Parathyroid adenoma (tissue), 2 donors: ENCODE data around the gene KLHDC7B.

Source experiments
- H2AFZ ChIP-seq: fragments of 300-600 bp; sonication (generic); one replicate; pipeline ENCODE4 v1.7.0; 2017; ENCODE audit warnings: antibody characterized with exemption, mild to moderate bottlenecking
- H3K27ac ChIP-seq: fragments of 300-600 bp; sonication (generic); one replicate; pipeline ENCODE4 v1.7.0; 2017
- H3K27me3 ChIP-seq: fragments of 300-600 bp; sonication (generic); one replicate; pipeline ENCODE4 v1.7.0; 2017; ENCODE audit warnings: low read length; ENCODE audit not compliant: control insufficient read depth, insufficient read depth
- H3K36me3 ChIP-seq: fragments of 300-600 bp; sonication (generic); one replicate; pipeline ENCODE4 v1.7.0; 2017; ENCODE audit warnings: low read length; ENCODE audit not compliant: control insufficient read depth, insufficient read depth
- H3K4me1 ChIP-seq: fragments of 300-600 bp; sonication (generic); one replicate; pipeline ENCODE4 v1.7.0; 2017; ENCODE audit warnings: control low read depth
- H3K4me2 ChIP-seq: fragments of 300-600 bp; sonication (generic); one replicate; pipeline ENCODE4 v1.7.0; 2017; ENCODE audit warnings: low read length
- H3K4me3 ChIP-seq: fragments of 300-600 bp; sonication (generic); one replicate; pipeline ENCODE4 v1.7.0; 2017; ENCODE audit warnings: low read depth, low read length
- H3K79me2 ChIP-seq: fragments of 300-600 bp; sonication (generic); one replicate; pipeline ENCODE4 v1.7.0; 2017; ENCODE audit warnings: control low read depth
- H3K9ac ChIP-seq: fragments of 300-600 bp; sonication (generic); one replicate; pipeline ENCODE4 v1.7.0; 2017; ENCODE audit warnings: mild to moderate bottlenecking
- H3K9me3 ChIP-seq: fragments of 300-600 bp; sonication (generic); one replicate; pipeline ENCODE4 v1.7.0; 2017; ENCODE audit warnings: low read length; ENCODE audit not compliant: control insufficient read depth
- CTCF ChIP-seq: fragments of 300-600 bp; sonication (generic); IDR thresholded peaks from one replicate; pipeline ENCODE4 v1.7.0; 2017; ENCODE audit warnings: antibody characterized with exemption, mild to moderate bottlenecking
- donor health status: primary hyperparathyroidism.

Gene KLHDC7B

GRCh38 chr22:50551160-50551752 is 5.6 kb downstream of the KLHDC7B start:
- TF ChIP-seq CTCF = no peak
- H3K4me3 ChIP-seq = no peak overlapping the region

GRCh38 chr22:50553310-50553709 is 7.6 kb downstream of the KLHDC7B start:
- H3K4me2 ChIP-seq = no peak overlapping the region
- no peaks in the 10 kb centered on the region for H3K27me3 ChIP-seq
- no peaks in the 10 kb centered on the region for H3K4me1 ChIP-seq
- H3K79me2 ChIP-seq = no peaks in the 10 kb centered on the region
- no peak overlapping the region for H3K9ac ChIP-seq
- H3K4me3 ChIP-seq = no peak overlapping the region
- H2AFZ ChIP-seq = no peak overlapping the region
- H3K27ac ChIP-seq = no peak overlapping the region
- no peaks in the 10 kb centered on the region for H3K9me3 ChIP-seq
- no peak for TF ChIP-seq CTCF
- H3K36me3 ChIP-seq = no peaks in the 10 kb centered on the region

More at GRCh38 chr22:50551160-50551752, 5.6 kb downstream of the KLHDC7B start:
- Histone ChIP-seq H3K27ac (no peak overlapping the region), H3K9ac (no peak overlapping the region), H3K4me2 (no peak overlapping the region), H3K9me3 (no peaks in the 10 kb centered on the region), H3K36me3 (no peaks in the 10 kb centered on the region), H3K27me3 (no peaks in the 10 kb centered on the region), H3K79me2 (no peaks in the 10 kb centered on the region), H3K4me1 (no peaks in the 10 kb centered on the region), H2AFZ (no peak overlapping the region)

GRCh38 chr22:50556703-50557102 is 11.0 kb downstream of the KLHDC7B start:
- no peak for TF ChIP-seq CTCF
- Histone ChIP-seq H3K27me3 (no peaks in the 10 kb centered on the region), H2AFZ (no peak overlapping the region), H3K9ac (no peak overlapping the region), H3K4me2 (no peak overlapping the region), H3K36me3 (no peaks in the 10 kb centered on the region), H3K9me3 (no peaks in the 10 kb centered on the region), H3K4me1 (no peaks in the 10 kb centered on the region), H3K4me3 (no peak overlapping the region), H3K79me2 (no peaks in the 10 kb centered on the region), H3K27ac (no peak overlapping the region)

- Histone ChIP-seq H3K4me2 (no peak overlapping the region), H3K36me3 (no peaks in the 10 kb centered on the region)
These were observed 14.3 kb downstream of the KLHDC7B start for GRCh38 chr22:50560034-50560433.

More at GRCh38 chr22:50560034-50560433, 14.3 kb downstream of the KLHDC7B start:
- H3K27ac ChIP-seq = no peak overlapping the region
- no peaks in the 10 kb centered on the region for H3K27me3 ChIP-seq
- H3K4me1 ChIP-seq = no peaks in the 10 kb centered on the region
- no peak overlapping the region for H2AFZ ChIP-seq
- TF ChIP-seq CTCF = no peak
- H3K79me2 ChIP-seq = no peaks in the 10 kb centered on the region
- no peaks in the 10 kb centered on the region for H3K9me3 ChIP-seq
- no peak overlapping the region for H3K9ac ChIP-seq
- no peak overlapping the region for H3K4me3 ChIP-seq
